Subcutaneous abdominal adipose tissue (tissue), 5 donors: Measurements from ENCODE around the gene SMARCAL1.

Source experiments
- H3K27ac ChIP-seq: one replicate; pipeline ENCODE4 v1.7.0; 2013; ENCODE audit warnings: low read depth, mild to moderate bottlenecking, inconsistent platforms, low read length, moderate library complexity
- H3K27me3 ChIP-seq, 5 donors: one replicate each; pipeline ENCODE4 v1.7.0; 2013; ENCODE audit warnings: low read length in 5 of 5, inconsistent platforms in 1 of 5; ENCODE audit not compliant: control insufficient read depth in 5 of 5, insufficient read depth in 4 of 5
- H3K36me3 ChIP-seq, 5 donors: one replicate each; pipeline ENCODE4 v1.7.0; 2013; ENCODE audit warnings: low read length in 5 of 5; ENCODE audit not compliant: control insufficient read depth in 5 of 5, insufficient read depth in 5 of 5
- H3K4me1 ChIP-seq, 5 donors: one replicate each; pipeline ENCODE4 v1.7.0; 2013; ENCODE audit warnings: low read length in 5 of 5, mild to moderate bottlenecking in 3 of 5, moderate library complexity in 1 of 5; ENCODE audit not compliant: control insufficient read depth in 5 of 5, insufficient read depth in 5 of 5
- H3K4me3 ChIP-seq, 5 donors: one replicate each; pipeline ENCODE4 v1.7.0; 2013; ENCODE audit warnings: low read length in 5 of 5, low read depth in 1 of 5
- H3K9ac ChIP-seq, 5 donors: one replicate each; pipeline ENCODE4 v1.7.0; 2013; ENCODE audit warnings: low read length in 5 of 5, mild to moderate bottlenecking in 4 of 5, moderate library complexity in 3 of 5
- H3K9me3 ChIP-seq, 5 donors: one replicate each; pipeline ENCODE4 v1.7.0; 2013; ENCODE audit warnings: low read length in 5 of 5; ENCODE audit not compliant: control insufficient read depth in 5 of 5
- donor health status: healthy.
- donor health status: healthy.
- donor health status: healthy.
- donor health status: healthy.
- donor health status: healthy.

The SMARCAL1 gene

GRCh38 chr2:216392018-216392562 is 20.2 kb upstream of the SMARCAL1 start:
- Histone ChIP-seq H3K36me3 (no peaks in the 10 kb centered on the region), H3K27ac (no peak overlapping the region), H3K27me3 (peaks cover 0 to 5% (median 0%) of the 10 kb centered on the region in 5 donors), H3K4me3 (no peak overlapping the region), H3K9me3 (peaks cover 0 to 3% (median 2%) of the 10 kb centered on the region in 5 donors), H3K9ac (no peak overlapping the region), H3K4me1 (no peaks in the 10 kb centered on the region)

GRCh38 chr2:216392945-216393840 is 19.1 kb upstream of the SMARCAL1 start:
- no peaks in the 10 kb centered on the region for H3K4me1 ChIP-seq
- H3K9ac ChIP-seq, result no peak overlapping the region
- no peaks in the 10 kb centered on the region for H3K9me3 ChIP-seq
- peaks cover 0 to 4% (median 0%) of the 10 kb centered on the region in 5 donors for H3K27me3 ChIP-seq
- H3K4me3 ChIP-seq, result no peak overlapping the region
- H3K36me3 ChIP-seq, result no peaks in the 10 kb centered on the region
- no peak overlapping the region for H3K27ac ChIP-seq

- H3K9me3 ChIP-seq, result no peaks in the 10 kb centered on the region
- H3K27me3 ChIP-seq, result peaks cover 0 to 3% (median 0%) of the 10 kb centered on the region in 5 donors
- H3K36me3 ChIP-seq, result no peaks in the 10 kb centered on the region
- no peak overlapping the region for H3K27ac ChIP-seq
- H3K9ac ChIP-seq, result no peak overlapping the region
- H3K4me3 ChIP-seq, result no peak overlapping the region
- peaks cover 0 to 3% (median 0%) of the 10 kb centered on the region in 5 donors for H3K4me1 ChIP-seq
Observed at GRCh38 chr2:216394881-216395280, 17.4 kb upstream of the SMARCAL1 start.

- Histone ChIP-seq H3K9ac (no peak overlapping the region), H3K9me3 (peaks cover 0 to 5% (median 0%) of the 10 kb centered on the region in 5 donors), H3K27ac (no peak overlapping the region), H3K4me3 (no peak overlapping the region), H3K27me3 (peaks cover 0 to 3% (median 0%) of the 10 kb centered on the region in 5 donors), H3K4me1 (peaks cover 0 to 3% (median 0%) of the 10 kb centered on the region in 5 donors), H3K36me3 (no peaks in the 10 kb centered on the region)
Observed at GRCh38 chr2:216399621-216400020, 12.7 kb upstream of the SMARCAL1 start.

- Histone ChIP-seq H3K27ac (no peak overlapping the region), H3K9me3 (peaks cover 0 to 5% (median 0%) of the 10 kb centered on the region in 5 donors), H3K4me1 (peaks cover 0 to 3% (median 0%) of the 10 kb centered on the region in 5 donors)
Observed at GRCh38 chr2:216402751-216403150, 9.5 kb upstream of the SMARCAL1 start.

GRCh38 chr2:216404010-216404618 is 8.2 kb upstream of the SMARCAL1 start:
- Histone ChIP-seq H3K27ac (no peak overlapping the region), H3K4me3 (no peak overlapping the region), H3K4me1 (peaks cover 0 to 1% (median 0%) of the 10 kb centered on the region in 5 donors), H3K36me3 (no peaks in the 10 kb centered on the region), H3K9me3 (peaks cover 0 to 5% (median 0%) of the 10 kb centered on the region in 5 donors), H3K27me3 (peaks cover 0 to 11% (median 5%) of the 10 kb centered on the region in 5 donors), H3K9ac (no peak overlapping the region)

More at GRCh38 chr2:216402751-216403150, 9.5 kb upstream of the SMARCAL1 start:
- Histone ChIP-seq H3K36me3 (no peaks in the 10 kb centered on the region), H3K4me3 (no peak overlapping the region), H3K27me3 (peaks cover 0 to 11% (median 5%) of the 10 kb centered on the region in 5 donors), H3K9ac (no peak overlapping the region)

- no peak overlapping the region for H3K4me3 ChIP-seq
- H3K27me3 ChIP-seq, result peaks cover 0 to 11% (median 5%) of the 10 kb centered on the region in 5 donors
- no peak overlapping the region for H3K9ac ChIP-seq
- no peak overlapping the region for H3K27ac ChIP-seq
- H3K9me3 ChIP-seq, result peaks cover 0 to 5% (median 0%) of the 10 kb centered on the region in 5 donors
- no peaks in the 10 kb centered on the region for H3K4me1 ChIP-seq
- no peaks in the 10 kb centered on the region for H3K36me3 ChIP-seq
Observed at GRCh38 chr2:216405588-216405987, 6.7 kb upstream of the SMARCAL1 start.

- no peaks in the 10 kb centered on the region for H3K9me3 ChIP-seq
- H3K9ac ChIP-seq, result no peak overlapping the region
- H3K4me1 ChIP-seq, result peaks cover 0 to 1% (median 0%) of the 10 kb centered on the region in 5 donors
- no peak overlapping the region for H3K27ac ChIP-seq
- peaks cover 0 to 11% (median 5%) of the 10 kb centered on the region in 5 donors for H3K27me3 ChIP-seq
- H3K36me3 ChIP-seq, result no peaks in the 10 kb centered on the region
- H3K4me3 ChIP-seq, result no peak overlapping the region
Observed at GRCh38 chr2:216406826-216407225, 5.5 kb upstream of the SMARCAL1 start.

- Histone ChIP-seq H3K4me3 (no peak overlapping the region), H3K9me3 (no peaks in the 10 kb centered on the region), H3K27me3 (peaks cover 0 to 11% (median 5%) of the 10 kb centered on the region in 5 donors), H3K27ac (no peak overlapping the region), H3K36me3 (no peaks in the 10 kb centered on the region), H3K9ac (no peak overlapping the region), H3K4me1 (peaks cover 0 to 13% (median 10%) of the 10 kb centered on the region in 5 donors)
Observed at GRCh38 chr2:216408426-216409290, 3.6 kb upstream of the SMARCAL1 start.
